OCI-LY3 (cell line): ENCODE data around the gene C1QTNF1.

Source experiments
- H2AFZ ChIP-seq: fragments of 200-600, 300-600 bp; shearing (Covaris generic); 2 replicates; pipeline ENCODE4 v1.6.0; 2014; ENCODE audit warnings: antibody characterized with exemption, low read depth, low read length
- H3K27ac ChIP-seq: fragments of 200-600, 300-600 bp; sonication (generic); 2 replicates; pipeline ENCODE4 v1.5.1; 2014; ENCODE audit warnings: mild to moderate bottlenecking, low read length, moderate library complexity, mixed read lengths
- H3K27me3 ChIP-seq: fragments of 200-600, 300-600 bp; sonication (generic); 2 replicates; pipeline ENCODE4 v1.6.1; 2014; ENCODE audit warnings: low read depth, low read length, mixed read lengths
- H3K36me3 ChIP-seq: fragments of 200-600, 300-600 bp; sonication (generic); replicated peaks from 2 replicates; pipeline ENCODE3; 2014; ENCODE audit warnings: low read depth, low read length, mixed read lengths
- H3K4me1 ChIP-seq: fragments of 300-600, 200-600 bp; sonication (generic); 2 replicates; pipeline ENCODE4 v1.6.1; 2014; ENCODE audit warnings: low read length, mixed read lengths
- H3K4me2 ChIP-seq: fragments of 200-600, 300-600 bp; sonication (generic); 2 replicates; pipeline ENCODE4 v1.6.1; 2014; ENCODE audit warnings: low read length, mixed read lengths
- H3K4me3 ChIP-seq: fragments of 300-600, 200-600 bp; sonication (generic); 2 replicates; pipeline ENCODE4 v1.5.1; 2014; ENCODE audit warnings: antibody characterized with exemption, mild to moderate bottlenecking, low read length, moderate library complexity
- H3K79me2 ChIP-seq: fragments of 300-600, 200-600 bp; shearing (Covaris generic); 2 replicates; pipeline ENCODE4 v1.6.1; 2014; ENCODE audit warnings: mild to moderate bottlenecking, low read length, mixed read lengths
- H3K9ac ChIP-seq: fragments of 300-600, 200-600 bp; shearing (Covaris generic); 2 replicates; pipeline ENCODE4 v1.6.0; 2014; ENCODE audit warnings: mild to moderate bottlenecking, low read length, moderate library complexity
- H3K9me3 ChIP-seq: fragments of 200-600, 300-600 bp; shearing (Covaris generic); 2 replicates; pipeline ENCODE4 v1.6.1; 2014; ENCODE audit warnings: low read length, mixed read lengths; ENCODE audit not compliant: insufficient read depth
- H4K20me1 ChIP-seq: fragments of 200-600, 300-600 bp; sonication (generic); 2 replicates; pipeline ENCODE4 v1.6.1; 2016; ENCODE audit warnings: low read length, mixed read lengths; ENCODE audit not compliant: insufficient read depth
- EZH2phosphoT487 ChIP-seq: fragments of 200-600 bp; shearing (Covaris generic); IDR thresholded peaks from 2 replicates; pipeline ENCODE4 v1.6.1; 2018; ENCODE audit warnings: antibody characterized with exemption, mixed run types, low read depth
- TF ChIP-seq, protein P1 (sequence below): fragments of 200-600, 300-600 bp; sonication (generic); IDR thresholded peaks from 2 replicates; pipeline ENCODE4 v1.5.1; 2014; ENCODE audit warnings: antibody characterized with exemption, low read length, low read depth

The C1QTNF1 gene

GRCh38 chr17:79051306-79051705, 27.3 kb downstream of the C1QTNF1 start:
- H3K9ac ChIP-seq, result no peak overlapping the region
- H3K4me1 ChIP-seq, result no peaks in the 10 kb centered on the region
- no peak overlapping the region for H3K27ac ChIP-seq
- no peaks in the 10 kb centered on the region for H3K9me3 ChIP-seq
- TF ChIP-seq EZH2phosphoT487, result no peak
- TF ChIP-seq, protein P1, sequence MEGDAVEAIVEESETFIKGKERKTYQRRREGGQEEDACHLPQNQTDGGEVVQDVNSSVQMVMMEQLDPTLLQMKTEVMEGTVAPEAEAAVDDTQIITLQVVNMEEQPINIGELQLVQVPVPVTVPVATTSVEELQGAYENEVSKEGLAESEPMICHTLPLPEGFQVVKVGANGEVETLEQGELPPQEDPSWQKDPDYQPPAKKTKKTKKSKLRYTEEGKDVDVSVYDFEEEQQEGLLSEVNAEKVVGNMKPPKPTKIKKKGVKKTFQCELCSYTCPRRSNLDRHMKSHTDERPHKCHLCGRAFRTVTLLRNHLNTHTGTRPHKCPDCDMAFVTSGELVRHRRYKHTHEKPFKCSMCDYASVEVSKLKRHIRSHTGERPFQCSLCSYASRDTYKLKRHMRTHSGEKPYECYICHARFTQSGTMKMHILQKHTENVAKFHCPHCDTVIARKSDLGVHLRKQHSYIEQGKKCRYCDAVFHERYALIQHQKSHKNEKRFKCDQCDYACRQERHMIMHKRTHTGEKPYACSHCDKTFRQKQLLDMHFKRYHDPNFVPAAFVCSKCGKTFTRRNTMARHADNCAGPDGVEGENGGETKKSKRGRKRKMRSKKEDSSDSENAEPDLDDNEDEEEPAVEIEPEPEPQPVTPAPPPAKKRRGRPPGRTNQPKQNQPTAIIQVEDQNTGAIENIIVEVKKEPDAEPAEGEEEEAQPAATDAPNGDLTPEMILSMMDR, result no peak
- H3K4me3 ChIP-seq, result no peak overlapping the region
- H3K4me2 ChIP-seq, result no peak overlapping the region
- peaks cover 8% of the 10 kb centered on the region for H3K27me3 ChIP-seq
- no peaks in the 10 kb centered on the region for H3K79me2 ChIP-seq
- no peaks in the 10 kb centered on the region for H3K36me3 ChIP-seq
- no peak overlapping the region for H2AFZ ChIP-seq
- no peaks in the 10 kb centered on the region for H4K20me1 ChIP-seq

DNA sequence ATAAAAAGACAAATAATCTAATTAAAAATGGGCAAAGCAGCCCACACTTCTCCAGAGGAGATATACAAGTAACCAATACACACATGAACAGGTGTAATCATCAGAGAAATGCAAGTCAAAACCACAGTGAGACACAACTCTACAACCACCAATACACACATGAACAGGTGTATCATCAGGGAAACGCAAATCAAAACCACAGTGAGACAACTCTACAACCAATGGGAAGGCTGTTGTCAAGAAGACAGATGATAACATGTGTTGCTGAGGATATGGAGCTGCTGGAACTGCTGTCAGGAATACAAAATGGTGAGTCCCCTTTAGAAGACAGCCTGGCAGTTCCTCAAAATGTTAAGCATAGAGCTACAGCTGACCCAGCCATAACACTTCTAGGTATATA, 28.2 kb downstream of the C1QTNF1 start:
- H3K4me3 ChIP-seq, result no peak overlapping the region
- H3K4me1 ChIP-seq, result no peaks in the 10 kb centered on the region

GRCh38 chr17:79053251-79053925, 29.4 kb downstream of the C1QTNF1 start:
- Histone ChIP-seq H4K20me1 (no peaks in the 10 kb centered on the region), H3K4me1 (no peaks in the 10 kb centered on the region), H3K4me3 (no peak overlapping the region), H2AFZ (no peak overlapping the region), H3K9me3 (no peaks in the 10 kb centered on the region), H3K27me3 (peaks cover 8% of the 10 kb centered on the region), H3K27ac (no peak overlapping the region), H3K79me2 (no peaks in the 10 kb centered on the region), H3K36me3 (no peaks in the 10 kb centered on the region), H3K4me2 (no peak overlapping the region), H3K9ac (no peak overlapping the region)
- TF ChIP-seq, protein P1, result no peak
- TF ChIP-seq EZH2phosphoT487, result no peak

More for the DNA sequence above, 28.2 kb downstream of the C1QTNF1 start:
- Histone ChIP-seq H4K20me1 (no peaks in the 10 kb centered on the region), H2AFZ (no peak overlapping the region), H3K9me3 (no peaks in the 10 kb centered on the region), H3K9ac (no peak overlapping the region), H3K27ac (no peak overlapping the region), H3K36me3 (no peaks in the 10 kb centered on the region), H3K27me3 (peaks cover 8% of the 10 kb centered on the region), H3K79me2 (no peaks in the 10 kb centered on the region), H3K4me2 (no peak overlapping the region)
- TF ChIP-seq, protein P1, result no peak
- TF ChIP-seq EZH2phosphoT487, result no peak

- Histone ChIP-seq H3K4me1 (no peaks in the 10 kb centered on the region), H3K36me3 (no peaks in the 10 kb centered on the region), H4K20me1 (no peaks in the 10 kb centered on the region), H3K27ac (no peak overlapping the region), H2AFZ (no peak overlapping the region), H3K9ac (no peak overlapping the region), H3K27me3 (peaks cover 8% of the 10 kb centered on the region), H3K4me2 (no peak overlapping the region), H3K79me2 (no peaks in the 10 kb centered on the region), H3K9me3 (no peaks in the 10 kb centered on the region), H3K4me3 (no peak overlapping the region)
- TF ChIP-seq EZH2phosphoT487, result no peak
- TF ChIP-seq, protein P1, result no peak
These were observed 30.4 kb downstream of the C1QTNF1 start for GRCh38 chr17:79054200-79054960.
